Tibial nerve (tissue), 4 donors: Measurements from ENCODE around the gene EEF2KMT.
"Not testable (repeated sequence)": the region's sequence is repeated elsewhere in the genome, so short reads cannot be mapped to it uniquely, and the experiment has no call there.

ENCODE experiments used
- EP300 ChIP-seq, 2 donors: sonication (generic); formaldehyde crosslinking; IDR thresholded peaks; one replicate each; pipeline ENCODE4 v1.6.1; 2017; ENCODE audit warnings: antibody characterized with exemption in 2 of 2, mild to moderate bottlenecking in 1 of 2
- TF ChIP-seq, protein P1 (sequence below), 5 experiments: fragments of 200-600 bp in 3 of 5; fragments of 450-650 bp in 2 of 5; sonication (generic) in 3 of 5; IDR thresholded peaks; one replicate each; pipeline ENCODE4 v1.5.1; 2016 to 2019; ENCODE audit warnings: antibody characterized with exemption in 5 of 5, mild to moderate bottlenecking in 3 of 5, moderate library complexity in 2 of 5

DNA sequence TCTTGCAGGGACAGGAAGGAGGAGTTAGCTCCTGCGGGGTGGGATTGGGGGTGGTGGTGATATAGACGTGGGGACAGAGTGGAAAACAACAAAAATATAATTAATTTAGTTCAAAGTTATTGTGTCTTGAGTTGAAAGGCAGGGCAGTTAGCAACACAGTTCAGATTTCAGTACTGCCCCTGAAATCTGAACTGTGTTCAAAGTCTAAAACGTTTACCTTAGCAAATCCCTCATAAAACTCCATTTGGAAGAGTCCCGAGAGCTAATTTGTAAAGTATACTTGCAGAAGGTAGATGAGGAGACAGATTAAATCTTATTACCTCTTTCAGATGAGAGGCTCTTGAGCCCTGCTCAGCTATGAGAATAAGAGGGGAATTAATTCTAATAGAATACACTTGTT, 1.6 kb upstream of the EEF2KMT start:
- not testable (repeated sequence) for TF ChIP-seq EP300 (IDR thresholded peaks at IDR 0.05)
- TF ChIP-seq, protein P1, sequence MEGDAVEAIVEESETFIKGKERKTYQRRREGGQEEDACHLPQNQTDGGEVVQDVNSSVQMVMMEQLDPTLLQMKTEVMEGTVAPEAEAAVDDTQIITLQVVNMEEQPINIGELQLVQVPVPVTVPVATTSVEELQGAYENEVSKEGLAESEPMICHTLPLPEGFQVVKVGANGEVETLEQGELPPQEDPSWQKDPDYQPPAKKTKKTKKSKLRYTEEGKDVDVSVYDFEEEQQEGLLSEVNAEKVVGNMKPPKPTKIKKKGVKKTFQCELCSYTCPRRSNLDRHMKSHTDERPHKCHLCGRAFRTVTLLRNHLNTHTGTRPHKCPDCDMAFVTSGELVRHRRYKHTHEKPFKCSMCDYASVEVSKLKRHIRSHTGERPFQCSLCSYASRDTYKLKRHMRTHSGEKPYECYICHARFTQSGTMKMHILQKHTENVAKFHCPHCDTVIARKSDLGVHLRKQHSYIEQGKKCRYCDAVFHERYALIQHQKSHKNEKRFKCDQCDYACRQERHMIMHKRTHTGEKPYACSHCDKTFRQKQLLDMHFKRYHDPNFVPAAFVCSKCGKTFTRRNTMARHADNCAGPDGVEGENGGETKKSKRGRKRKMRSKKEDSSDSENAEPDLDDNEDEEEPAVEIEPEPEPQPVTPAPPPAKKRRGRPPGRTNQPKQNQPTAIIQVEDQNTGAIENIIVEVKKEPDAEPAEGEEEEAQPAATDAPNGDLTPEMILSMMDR (IDR thresholded peaks at IDR 0.05), result not testable (repeated sequence)
